HG02973 (cell line): ENCODE data around the gene DMGDH.
A peak's percentile ranks its signal among the peaks of the same experiment; 100 is the strongest.
"Not testable (repeated sequence)": the region's sequence is repeated elsewhere in the genome, so short reads cannot be mapped to it uniquely, and the experiment has no call there.

Source experiments
- ATAC-seq: cut with Tn5 transposase; IDR thresholded peaks from one replicate; pipeline ENCODE4 v1.9.1; 2021; ENCODE audit warnings: moderate library complexity; ENCODE audit not compliant: unreplicated experiment

Gene DMGDH

GRCh38 chr5:79014631-79015030 lies 54.8 kb downstream of the DMGDH start:
- ATAC-seq = no peak

- no peak for ATAC-seq
These were observed 57.6 kb downstream of the DMGDH start for GRCh38 chr5:79011869-79012268.

GRCh38 chr5:79011219-79011836 lies 58.1 kb downstream of the DMGDH start:
- ATAC-seq = no peak

- ATAC-seq = no peak
These were observed 61.1 kb downstream of the DMGDH start for GRCh38 chr5:79008362-79008761.

- no peak for ATAC-seq
These were observed 61.6 kb downstream of the DMGDH start for GRCh38 chr5:79007872-79008271.

GRCh38 chr5:79005936-79006631 lies 63.4 kb downstream of the DMGDH start:
- no peak for ATAC-seq

- ATAC-seq = no peak
These were observed 64.3 kb downstream of the DMGDH start for GRCh38 chr5:79005151-79005550.

GRCh38 chr5:79002374-79002773 lies 67.1 kb downstream of the DMGDH start:
- no peak for ATAC-seq

- ATAC-seq = no peak
These were observed 68.0 kb downstream of the DMGDH start for GRCh38 chr5:79001471-79001870.

GRCh38 chr5:78997090-78997489 lies 72.4 kb downstream of the DMGDH start:
- ATAC-seq = no peak

- ATAC-seq = no peak
These were observed 73.9 kb downstream of the DMGDH start for GRCh38 chr5:78995521-78996007.

GRCh38 chr5:78993165-78993564 lies 76.3 kb downstream of the DMGDH start:
- ATAC-seq = no peak

GRCh38 chr5:78992146-78992545 lies 77.3 kb downstream of the DMGDH start:
- no peak for ATAC-seq

GRCh38 chr5:78989080-78989479 lies 80.4 kb downstream of the DMGDH start:
- no peak for ATAC-seq

GRCh38 chr5:78985725-78986223 lies 83.7 kb downstream of the DMGDH start:
- peak; percentile 57 for ATAC-seq

- peak; percentile 39 for ATAC-seq
These were observed 84.3 kb downstream of the DMGDH start, which contains the start of gene ARSB for GRCh38 chr5:78985116-78985724. ARSB (minus strand) TSS chr5:78985310; CDS start chr5:78985248, 62 bp downstream.

GRCh38 chr5:78984439-78985115 lies 84.9 kb downstream of the DMGDH start:
- peak; percentile 45 for ATAC-seq

GRCh38 chr5:78983601-78984438 lies 85.7 kb downstream of the DMGDH start:
- ATAC-seq = no peak

- ATAC-seq = not testable (repeated sequence)
These were observed 86.3 kb downstream of the DMGDH start for GRCh38 chr5:78983194-78983593.

GRCh38 chr5:78979909-78980308 lies 89.6 kb downstream of the DMGDH start:
- no peak for ATAC-seq
